NCI-H2227 (cell line): ENCODE measurements around the gene BAIAP3.

Experiments used
- DNase-seq: peaks from one replicate; lab custom pipeline; 2025; ENCODE audit not compliant: unreplicated experiment; lab: John Stamatoyannopoulos, UW

The BAIAP3 gene

DNA sequence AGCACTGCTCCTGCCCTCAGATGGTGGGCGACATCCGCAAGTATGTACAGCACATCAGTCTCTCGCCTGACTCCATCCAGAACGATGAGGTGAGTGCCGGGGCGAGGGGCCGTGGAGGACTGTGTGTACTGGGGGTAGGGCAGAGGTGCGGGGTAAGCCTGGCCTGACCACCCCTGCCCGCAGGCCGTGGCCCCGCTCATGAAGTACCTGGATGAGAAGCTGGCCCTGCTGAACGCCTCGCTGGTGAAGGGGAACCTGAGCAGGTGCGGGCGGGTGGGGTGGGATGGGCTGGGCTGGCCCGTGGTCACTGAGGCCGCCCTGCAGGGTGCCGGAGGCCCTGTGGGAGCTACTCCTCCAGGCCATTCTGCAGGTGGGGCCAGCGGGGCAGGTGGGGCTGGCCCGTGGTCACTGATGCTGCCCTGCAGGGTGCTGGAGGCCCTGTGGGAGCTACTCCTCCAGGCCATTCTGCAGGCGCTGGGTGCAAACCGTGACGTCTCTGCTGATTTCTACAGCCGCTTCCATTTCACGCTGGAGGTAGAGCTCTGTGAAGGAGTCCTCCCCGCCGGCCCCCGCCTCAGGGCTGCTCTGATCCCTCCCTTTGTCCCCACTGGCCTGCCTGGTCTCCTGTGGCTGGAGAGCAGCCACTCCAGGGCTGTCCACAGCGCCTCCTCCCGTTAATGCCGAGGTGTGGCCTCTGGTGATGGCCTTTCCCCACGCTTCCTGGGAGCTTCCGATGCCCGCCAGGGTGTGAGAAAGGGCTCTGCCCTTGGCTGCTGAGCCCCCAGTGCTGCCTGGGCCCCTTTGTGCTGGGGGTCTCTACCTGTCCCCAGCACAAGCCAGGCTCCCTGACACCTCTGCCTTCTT lies 13.2 kb downstream of the BAIAP3 start:
- DNase-seq = no peak

DNA sequence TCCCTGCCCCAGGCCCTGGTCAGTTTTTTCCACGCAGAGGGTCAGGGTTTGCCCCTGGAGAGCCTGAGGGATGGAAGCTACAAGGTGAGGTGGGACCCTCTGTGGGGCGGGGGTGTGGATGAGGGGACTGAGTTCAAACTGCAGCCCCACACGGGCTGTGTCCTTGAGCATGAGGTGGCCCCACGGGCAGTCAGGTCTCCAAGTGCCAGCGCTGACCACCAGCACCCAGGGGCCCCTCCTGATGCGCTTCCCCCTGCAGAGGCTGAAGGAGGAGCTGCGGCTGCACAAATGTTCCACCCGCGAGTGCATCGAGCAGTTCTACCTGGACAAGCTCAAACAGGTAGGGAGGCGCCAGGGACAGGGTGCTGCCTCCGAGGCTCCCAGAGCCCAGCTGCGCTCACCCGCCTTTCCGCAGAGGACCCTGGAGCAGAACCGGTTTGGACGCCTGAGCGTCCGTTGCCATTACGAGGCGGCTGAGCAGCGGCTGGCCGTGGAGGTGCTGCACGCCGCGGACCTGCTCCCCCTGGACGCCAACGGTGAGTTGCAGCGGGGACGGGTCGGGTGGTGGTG lies 13.9 kb downstream of the BAIAP3 start:
- no peak for DNase-seq

DNA sequence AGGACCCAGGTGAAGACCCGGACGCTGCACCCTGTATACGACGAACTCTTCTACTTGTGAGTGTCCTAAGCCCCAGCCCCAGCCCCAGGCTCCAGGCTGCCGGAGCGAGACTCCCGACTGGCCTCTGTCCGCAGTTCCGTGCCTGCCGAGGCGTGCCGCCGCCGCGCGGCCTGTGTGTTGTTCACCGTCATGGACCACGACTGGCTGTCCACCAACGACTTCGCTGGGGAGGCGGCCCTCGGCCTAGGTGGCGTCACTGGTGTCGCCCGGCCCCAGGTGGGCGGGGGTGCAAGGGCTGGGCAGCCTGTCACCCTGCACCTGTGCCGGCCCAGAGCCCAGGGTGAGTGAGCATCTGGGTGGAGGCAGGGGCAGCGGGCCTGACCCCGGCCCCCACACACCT lies 14.5 kb downstream of the BAIAP3 start:
- DNase-seq = no peak

DNA sequence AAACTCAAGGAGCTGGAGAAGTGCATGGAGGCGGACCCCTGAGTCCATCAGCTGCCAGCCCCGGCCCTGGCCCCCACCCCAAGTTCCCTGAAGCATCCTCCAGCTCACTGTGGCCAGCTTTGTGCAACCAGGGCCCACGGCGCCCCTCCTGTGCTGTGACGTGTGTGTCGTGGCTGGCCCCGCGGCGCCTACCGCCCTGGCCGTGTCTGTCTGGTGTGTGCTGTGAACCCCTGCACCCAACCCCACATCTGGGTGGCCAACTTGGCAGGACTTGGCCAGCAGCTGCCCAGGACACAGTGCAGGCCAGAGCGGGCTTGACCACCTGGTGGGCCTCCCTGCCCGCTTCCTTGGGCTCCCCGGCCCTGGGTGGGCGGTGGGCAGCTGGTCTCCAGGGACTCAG lies 15.0 kb downstream of the BAIAP3 start:
- no peak for DNase-seq

DNA sequence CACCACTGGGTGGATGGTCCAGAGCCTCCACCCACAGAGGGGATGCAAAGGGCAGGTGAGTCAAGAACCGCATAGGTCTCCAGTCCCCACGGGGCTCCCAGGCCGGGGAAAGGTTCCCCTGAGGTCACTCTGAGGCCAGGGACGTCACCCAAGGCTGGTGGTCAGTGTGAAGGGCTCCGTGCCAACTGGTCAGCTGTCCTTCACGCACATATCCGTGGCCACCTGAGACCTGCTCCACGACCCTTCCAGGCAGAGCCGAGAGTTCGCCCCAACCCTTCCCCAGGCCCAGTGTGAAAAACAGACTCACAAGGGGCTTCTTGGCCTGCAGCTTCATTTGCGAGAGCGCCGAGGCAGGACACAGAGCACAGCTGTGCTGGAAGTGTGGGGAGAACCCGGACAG lies 15.5 kb downstream of the BAIAP3 start:
- no peak for DNase-seq

DNA sequence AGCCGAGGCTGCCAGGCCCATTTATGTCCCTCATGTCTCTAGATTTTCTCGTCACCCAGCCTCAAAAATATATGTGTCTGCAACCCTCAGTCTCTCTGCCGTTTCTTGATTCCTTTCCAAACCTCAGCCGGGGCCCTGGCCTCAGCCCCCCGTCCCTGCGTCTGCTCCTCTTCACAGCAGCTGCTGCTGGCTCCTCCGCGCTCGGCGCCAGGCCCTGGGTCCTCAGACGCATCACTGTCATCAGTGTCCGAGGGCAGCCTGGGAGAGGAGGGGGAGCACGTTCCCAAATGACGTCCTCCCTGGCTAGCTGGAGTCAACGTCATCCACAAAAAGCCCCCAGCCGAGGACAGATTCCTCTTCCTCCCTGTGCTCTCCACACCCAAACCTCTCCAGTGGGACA lies 15.9 kb downstream of the BAIAP3 start:
- no peak for DNase-seq

DNA sequence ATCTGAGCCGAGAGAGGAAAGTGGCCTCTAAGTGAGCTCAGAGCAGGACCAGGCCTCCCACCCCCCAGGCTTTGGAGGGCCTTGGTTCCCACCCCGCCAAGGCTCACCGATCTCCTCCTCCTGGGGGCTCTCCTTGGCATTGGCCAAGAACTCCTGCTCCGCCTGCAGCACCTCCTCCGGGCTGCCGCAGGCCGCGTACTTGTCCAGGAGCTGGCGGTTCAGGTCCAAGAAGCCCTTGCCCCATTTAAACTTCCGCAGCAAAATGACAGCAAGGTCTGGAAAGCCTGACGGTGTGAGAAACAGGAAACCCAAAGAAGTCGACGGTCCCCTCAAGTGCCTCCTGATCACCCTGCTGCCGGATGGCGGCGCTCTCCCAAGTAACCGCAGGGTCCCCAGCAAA lies 16.5 kb downstream of the BAIAP3 start:
- DNase-seq = no peak

DNA sequence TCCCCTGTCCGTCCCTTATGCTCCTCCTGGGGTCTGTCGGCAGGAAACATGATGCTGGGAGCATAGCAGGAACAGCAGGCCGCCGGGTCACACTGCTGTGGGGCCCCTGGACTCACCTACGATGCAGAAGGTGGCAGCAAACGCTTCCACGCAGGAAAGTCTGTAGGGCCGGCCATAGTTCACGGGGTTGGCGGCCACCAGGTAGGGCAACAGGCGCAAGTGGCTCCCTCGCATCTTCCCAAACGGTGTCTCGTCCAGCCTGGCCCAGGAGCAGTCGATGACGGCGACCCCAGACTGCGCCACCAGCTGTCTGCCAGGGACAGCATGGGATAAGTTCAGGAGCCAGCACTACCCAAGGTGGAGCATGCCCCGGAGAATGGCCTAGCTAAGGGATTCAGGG lies 17.2 kb downstream of the BAIAP3 start:
- no peak for DNase-seq

DNA sequence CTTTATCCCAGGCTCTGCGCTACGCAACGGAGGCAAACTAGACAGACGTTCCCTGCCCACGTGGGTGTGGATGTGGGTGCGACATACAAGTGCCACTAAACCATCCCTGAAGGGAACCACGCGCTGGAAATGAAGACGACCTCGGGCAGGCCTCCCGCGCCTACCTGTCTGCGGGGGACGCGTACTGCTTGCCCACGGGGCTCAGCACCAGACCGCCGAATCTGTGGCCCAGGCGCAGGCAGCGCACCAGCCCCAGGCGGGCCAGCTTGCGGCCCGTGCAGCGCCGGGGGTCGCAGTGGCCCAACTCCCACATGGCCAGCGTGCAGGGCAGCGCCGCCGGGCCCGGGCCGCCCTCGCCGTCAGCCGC lies 17.8 kb downstream of the BAIAP3 start:
- DNase-seq = no peak

DNA sequence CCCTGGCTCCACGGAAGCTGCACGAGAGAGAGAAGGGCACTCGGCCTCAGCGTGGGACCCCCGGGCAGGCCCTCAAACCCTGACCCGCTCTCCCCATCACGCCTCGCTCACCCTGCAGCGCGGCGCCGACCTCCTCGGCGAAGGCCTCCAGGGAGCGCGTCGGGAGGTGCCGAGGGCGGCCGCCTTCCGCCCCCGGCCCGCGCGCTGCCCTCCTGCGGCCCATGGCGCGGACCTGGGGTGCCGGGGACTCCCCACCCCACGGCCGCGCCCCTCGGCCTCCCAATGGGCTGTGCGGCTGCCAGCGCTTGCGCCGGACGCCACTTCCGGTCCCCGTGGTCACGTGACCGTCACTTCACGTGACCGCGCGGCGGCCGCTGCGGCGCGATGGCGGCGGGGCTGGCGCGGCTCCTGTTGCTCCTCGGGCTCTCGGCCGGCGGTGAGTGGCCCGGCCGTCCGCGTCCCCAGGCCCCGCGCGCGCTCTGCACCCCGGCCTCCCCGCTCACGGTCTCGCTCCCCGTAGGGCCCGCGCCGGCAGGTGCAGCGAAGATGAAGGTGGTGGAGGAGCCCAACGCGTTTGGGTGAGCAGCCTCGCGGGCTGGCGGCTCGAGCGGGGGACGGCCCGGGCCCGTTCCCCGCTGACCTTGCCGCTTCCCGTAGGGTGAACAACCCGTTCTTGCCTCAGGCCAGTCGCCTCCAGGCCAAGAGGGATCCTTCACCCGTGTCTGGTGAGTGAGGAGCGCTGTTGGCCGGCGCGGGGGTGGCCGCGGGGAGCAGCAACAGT lies 18.3 kb downstream of the BAIAP3 start, which contains the start of the genes GNPTG and TSR3:
Gene GNPTG, plus strand, starts transcription at position 350 of the 781 bp plus-strand sequence. Its CDS starts 35 bp downstream, at position 385.
Gene TSR3, minus strand, starts transcription at position 297 of the 781 bp plus-strand sequence. Its CDS starts 74 bp downstream, at position 223.
- peak; percentile 96 for DNase-seq

DNA sequence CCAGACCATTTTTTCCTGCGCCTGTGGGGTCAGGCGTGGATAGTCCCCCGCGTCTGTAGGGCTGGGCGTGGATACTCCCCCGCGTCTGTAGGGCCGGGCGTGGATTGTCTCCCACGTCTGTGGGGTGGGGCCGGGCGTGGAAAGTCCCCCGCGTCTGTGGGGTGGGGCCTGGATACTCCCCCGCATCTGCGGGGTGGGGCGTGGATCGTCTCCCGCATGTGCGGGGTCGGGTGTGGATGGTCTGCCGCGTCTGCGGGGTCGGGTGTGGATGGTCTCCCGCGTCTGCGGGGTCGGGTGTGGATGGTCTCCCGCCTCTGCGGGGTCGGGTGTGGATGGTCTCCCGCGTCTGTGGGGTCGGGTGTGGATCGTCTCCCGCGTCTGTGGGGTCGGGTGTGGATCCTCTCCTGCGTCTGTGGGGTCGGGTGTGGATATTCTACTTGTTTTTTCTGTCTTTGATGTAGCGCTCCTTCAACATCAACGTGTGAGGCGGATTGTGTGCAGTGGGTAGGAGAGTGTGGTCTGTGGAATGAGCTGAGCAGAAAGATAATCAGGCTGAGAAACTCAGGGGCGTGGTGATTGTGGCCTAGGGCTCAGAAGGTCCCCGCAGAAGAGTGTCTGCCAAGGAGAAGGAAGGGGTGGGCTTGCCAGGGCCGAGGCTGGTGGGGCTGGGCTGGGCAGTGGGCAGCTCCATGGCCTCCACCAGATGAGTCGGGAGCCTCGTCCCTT lies 21.5 kb downstream of the BAIAP3 start:
- no peak for DNase-seq

DNA sequence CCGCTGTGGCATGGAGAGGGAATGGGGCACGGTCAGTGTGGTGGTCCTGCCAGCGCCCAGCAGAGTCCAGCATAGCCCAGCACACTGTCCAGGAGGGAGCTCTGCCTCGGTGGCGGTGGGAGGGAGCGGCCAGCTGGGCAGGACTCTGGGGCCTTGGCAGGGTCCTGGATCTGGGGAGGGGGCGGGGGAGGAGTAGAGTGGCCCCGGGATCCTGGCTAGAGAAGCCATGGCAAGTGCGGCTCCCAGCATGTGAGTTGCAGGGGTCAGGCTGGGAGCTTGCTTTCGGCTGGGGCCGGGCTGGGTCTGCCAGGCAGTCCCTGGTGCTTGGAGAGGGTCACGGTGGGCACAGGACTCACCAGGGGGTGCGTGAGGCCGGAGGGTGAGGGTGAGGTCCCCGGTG lies 22.1 kb downstream of the BAIAP3 start:
- no peak for DNase-seq

DNA sequence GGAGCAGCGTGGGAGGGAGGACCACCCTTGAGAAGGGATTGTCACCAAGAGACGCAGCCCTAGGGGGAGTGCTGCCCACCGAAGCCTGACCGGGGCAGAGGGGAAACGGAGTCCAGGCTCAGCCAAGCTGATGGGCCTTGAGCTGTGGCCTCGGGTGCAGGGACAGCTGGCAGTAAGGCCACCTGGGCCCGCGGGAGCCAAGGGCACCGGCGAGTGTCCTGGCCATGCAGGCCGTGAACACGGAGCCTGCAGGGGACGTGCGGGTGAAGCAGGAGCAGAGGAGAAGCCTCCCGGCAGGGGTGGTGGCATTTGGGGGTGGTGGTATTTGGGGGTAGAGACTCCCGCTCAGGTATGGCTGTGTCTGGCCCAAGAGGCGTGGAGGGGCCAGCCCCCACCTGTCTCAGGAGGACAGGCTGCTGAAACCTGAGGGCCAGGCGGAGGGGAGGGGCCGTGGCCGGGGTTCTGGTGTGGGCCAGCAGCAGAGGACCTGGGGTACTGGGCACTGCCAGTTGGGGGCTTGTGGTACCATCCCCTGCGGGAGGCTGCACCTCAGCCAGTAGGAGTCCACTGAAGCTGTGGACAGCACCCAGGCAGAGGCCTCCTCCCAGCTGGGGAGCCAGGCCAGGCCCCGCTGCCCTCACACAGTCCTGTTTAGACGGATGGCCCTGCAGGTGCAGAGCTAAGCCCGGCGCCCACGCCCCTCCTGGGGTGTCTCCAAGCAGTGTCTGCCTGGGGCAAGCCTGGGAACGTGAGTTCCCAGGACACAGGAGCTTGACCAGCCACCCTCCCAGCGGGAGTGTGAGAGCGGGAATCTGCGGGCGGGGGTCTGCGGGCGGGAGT lies 22.8 kb downstream of the BAIAP3 start:
- no peak for DNase-seq

DNA sequence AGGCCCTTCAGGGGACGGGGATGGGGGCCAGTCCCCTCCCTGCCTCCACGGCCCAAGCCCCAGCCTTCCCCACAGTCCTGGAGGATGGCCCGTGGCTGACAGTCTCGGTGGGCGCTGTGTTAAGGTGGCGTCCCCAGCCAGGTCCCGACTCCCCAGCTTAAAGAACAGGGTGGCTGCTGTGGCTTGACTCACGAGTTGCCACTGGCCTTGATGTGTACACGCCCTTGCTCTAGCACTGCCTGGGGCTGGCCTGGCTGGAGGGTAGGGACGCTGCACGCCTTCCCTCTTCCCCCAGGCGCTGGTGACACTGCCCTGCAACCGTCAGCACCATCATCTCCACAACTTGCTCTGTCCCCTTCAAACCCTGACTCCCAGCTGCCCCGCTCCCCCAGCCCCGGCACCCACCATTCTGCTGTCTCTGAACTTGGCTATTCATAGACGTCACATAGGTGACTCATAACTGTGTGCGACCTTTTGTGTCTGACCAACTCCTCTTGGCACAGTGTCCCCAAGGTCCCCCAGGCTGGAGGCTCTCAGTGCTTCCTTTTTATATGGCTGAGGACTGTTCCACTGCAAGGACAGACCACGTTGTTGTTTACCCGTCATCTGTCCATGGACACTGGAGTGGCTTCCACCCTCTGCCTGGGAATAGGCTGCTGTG lies 24.6 kb downstream of the BAIAP3 start:
- no peak for DNase-seq

DNA sequence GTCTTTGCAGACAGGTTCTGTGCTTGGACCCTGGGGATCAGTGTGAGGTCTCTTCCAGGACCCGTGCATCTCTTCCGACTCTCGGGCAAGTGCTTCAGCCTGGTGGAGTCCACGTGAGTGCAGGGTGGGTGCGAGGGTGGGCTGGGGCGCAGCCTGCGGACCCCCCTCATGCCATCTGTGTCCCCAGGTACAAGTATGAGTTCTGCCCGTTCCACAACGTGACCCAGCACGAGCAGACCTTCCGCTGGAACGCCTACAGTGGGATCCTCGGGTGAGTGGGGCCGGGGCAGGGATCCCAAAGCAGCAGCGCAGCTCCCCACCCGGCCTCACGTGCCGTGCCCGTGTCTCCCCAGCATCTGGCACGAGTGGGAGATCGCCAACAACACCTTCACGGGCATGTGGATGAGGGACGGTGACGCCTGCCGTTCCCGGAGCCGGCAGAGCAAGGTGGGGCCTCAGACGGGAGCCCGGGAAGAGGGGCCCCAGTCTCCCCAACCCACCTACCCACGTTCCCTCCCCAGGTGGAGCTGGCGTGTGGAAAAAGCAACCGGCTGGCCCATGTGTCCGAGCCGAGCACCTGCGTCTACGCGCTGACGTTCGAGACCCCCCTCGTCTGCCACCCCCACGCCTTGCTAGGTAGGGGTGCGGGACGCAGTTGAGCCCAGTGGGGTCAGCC lies 28.4 kb downstream of the BAIAP3 start:
- DNase-seq = no peak

DNA sequence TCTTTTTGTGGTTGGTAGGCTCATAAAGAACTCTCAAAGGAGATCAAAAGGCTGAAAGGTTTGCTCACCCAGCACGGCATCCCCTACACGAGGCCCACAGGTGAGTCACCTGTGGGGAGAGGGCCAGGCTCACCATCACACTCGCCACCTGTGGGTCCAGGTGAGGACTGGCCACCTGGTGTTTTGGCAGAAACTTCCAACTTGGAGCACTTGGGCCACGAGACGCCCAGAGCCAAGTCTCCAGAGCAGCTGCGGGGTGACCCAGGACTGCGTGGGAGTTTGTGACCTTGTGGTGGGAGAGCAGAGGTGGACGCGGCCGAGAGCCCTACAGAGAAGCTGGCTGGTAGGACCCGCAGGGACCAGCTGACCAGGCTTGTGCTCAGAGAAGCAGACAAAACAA lies 29.4 kb downstream of the BAIAP3 start:
- DNase-seq = no peak

DNA sequence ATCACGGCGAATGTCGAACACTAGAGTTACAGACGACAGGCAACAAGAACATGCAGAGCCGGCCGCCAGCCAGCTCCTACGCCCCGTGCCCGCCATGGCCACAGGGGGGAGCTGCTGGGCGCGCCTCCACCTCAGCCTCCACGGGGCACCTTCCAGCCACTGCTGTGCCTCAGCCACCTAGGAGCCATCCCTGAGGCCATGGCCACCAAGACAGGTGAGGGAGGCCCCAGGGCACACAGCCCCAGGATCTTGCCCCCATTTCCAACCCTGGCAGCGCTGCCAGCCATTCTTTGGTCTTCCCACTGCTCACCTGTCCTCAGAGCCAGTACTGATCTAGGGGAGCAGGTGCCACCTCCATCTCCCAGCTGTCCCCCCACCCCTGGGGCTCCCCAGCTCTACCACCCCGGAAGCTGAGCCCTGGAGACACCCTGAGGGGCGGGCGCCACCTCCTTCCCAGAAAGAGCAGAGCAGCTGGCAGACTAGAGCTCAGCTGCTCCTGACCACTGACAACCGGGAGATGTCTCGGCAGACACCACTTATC lies 30.1 kb downstream of the BAIAP3 start:
- DNase-seq = peak; percentile 58

DNA sequence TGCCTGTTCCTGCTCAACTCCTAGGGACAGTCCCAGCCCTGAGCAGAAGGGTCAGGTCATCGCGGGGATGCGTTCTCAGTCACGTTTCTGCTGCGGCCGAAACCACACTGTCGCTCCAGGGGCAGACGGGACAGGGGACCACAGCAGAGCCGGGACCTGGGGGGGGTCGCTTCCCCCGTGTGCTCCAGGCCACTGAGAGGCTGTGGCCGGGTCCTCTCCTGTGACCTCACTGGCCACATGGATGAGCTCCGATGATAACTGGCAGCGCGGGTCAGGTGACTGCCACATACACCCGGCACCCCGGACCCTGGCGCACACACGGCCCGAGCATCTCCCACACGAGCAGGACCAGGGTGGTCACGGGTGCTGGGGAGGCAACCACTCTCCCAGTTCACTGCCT lies 31.1 kb downstream of the BAIAP3 start:
- DNase-seq = no peak
